GM21447 (cell line): ENCODE measurements around the gene CRELD2.
A peak's percentile ranks its signal among the peaks of the same experiment; 100 is the strongest.

ENCODE experiments used
- ATAC-seq: cut with Tn5 transposase; IDR thresholded peaks from one replicate; pipeline ENCODE4 v1.9.1; 2021; ENCODE audit not compliant: unreplicated experiment

The CRELD2 gene

GRCh38 chr22:49928555-49929210 is 10.2 kb downstream of the CRELD2 start:
- ATAC-seq, result no peak

DNA sequence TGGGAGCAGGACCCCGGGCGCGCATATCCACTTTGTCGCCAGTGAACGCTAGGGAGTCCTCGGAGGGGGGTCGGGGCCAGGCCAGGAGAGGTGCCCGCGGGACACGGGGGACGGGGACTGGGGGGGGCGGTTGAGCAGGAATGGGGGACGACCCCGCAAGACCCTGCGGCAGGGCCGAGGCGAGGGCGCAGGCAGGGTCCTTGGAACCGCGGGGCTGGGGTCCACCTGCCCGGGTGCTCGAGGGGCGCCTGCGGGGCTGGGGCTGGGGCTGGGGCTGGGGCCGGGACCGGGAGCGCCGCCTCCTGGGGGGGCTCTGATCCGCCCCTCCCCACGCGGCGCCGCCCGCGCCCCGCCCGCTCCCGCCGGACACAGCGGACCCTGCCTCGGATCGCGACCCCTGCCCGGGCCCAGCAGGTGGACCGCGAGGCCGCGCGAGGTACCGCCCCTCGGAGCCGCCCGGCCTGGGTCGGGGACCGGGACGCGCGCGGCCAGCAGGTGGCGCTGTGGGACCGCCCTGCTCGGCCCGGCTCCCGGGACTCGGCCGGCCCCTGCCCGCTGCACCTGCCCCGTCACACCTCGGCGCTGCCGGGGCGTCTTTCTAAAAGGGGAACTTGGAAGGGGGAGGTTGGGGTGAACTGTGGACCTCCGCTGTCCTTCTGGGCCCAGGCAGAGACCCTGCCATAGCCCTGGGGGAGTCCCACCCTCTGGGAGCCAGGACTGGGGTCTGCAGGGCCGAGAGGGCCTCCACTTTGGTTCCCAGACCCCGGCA is 11.0 kb downstream of the CRELD2 start:
- ATAC-seq, result no peak

- no peak for ATAC-seq
These were observed 11.7 kb downstream of the CRELD2 start for GRCh38 chr22:49929994-49930575.

DNA sequence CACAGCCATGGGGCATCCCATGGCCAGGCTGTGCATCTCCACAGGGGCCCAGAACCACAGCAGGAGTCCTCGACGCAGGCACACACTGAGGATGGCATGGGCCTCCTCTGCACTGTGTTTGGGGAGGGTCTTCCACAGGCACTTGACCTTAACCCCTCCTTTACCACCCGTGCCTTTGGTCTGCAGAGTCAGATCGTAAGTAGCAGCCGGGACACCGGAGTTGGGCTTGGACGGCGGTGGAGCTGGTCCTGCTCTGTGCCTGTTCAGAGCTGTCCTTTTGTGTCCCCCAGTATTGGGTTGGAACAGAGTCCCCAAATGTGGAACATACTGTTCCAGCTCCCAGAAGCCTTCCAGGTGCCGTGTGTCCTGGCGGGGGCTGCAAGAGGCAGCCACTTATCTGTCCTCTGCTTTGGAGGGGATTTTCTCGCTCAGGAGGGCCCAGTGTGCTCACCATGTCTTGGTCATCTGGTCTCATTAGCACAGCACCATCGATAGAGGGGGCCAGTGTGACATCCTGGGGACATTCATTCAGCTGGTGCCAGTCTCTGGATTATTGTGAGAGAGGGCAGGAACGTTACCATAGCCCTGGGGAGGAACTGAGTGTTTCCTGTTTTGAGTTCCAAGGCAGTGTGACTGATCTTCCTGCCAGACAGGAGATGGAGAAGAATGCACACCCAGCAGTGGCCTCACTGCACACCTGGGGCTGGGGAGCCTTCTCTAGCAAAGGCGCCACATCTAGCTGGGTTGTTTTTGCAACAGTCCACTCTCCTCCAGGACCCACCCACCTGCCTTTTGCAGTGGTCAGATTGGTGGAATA is 12.4 kb downstream of the CRELD2 start:
- ATAC-seq, result peak; percentile 49

GRCh38 chr22:49933236-49934159 is 15.1 kb downstream of the CRELD2 start:
- no peak for ATAC-seq

DNA sequence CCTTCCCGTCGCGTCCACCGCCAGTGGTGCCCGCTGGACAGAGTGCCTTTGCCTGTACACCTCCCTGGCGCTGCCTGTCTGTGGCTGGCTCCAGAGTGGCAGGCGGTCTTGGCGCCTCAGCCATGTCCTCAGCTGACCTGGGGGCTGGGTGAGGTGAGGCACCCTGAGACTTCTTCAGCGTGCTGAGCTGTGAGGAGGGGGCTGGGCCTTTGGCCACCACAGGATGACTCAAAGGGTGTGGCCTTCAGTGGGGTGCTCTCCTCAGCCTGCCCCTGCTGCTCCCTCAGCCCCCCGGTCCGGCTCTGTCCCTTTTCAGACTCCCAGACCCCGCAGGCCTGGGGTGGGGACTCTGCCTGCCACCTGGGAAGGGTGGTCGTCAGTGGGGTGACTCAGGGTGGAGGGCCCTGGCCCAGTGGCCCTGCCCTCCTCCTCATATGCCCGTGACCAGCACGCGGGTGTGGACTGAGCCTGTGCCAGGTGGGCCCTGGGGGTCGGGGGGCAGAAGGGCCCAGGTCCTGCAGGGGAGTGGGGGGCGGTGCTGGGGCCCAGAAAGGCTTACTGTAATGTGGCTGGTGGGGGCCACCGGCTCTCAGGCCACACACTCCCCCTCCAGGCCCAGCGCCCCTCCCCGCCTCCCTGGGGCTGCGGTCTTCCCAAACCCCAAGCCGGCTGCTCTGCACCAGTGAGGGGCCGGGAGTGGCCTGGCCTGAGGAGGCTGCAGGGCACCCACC is 15.9 kb downstream of the CRELD2 start:
- no peak for ATAC-seq

- no peak for ATAC-seq
These were observed 16.6 kb downstream of the CRELD2 start for GRCh38 chr22:49934891-49935557.

DNA sequence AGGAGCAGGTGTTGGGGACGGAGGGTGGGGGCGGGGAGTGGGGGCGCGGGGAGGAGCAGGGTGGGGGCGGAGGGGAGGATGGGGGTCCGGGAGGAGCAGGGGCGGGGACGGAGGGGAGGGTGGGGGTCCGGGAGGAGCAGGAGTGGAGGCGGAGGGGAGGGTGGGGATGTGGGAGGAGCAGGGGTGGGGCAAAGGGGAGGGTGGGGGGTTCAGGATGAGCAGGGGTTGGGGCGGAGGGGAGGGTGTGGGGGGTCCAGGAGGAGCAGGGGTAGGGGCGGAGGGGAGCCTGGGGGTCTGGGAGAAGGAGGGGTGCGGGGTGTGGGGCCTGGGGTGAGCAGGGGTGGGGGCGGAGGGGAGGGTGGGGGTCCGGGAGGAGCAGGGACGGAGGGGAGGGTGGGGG is 17.1 kb downstream of the CRELD2 start:
- no peak for ATAC-seq

GRCh38 chr22:49936018-49936972 is 17.9 kb downstream of the CRELD2 start:
- peak; percentile 52 for ATAC-seq

- ATAC-seq, result no peak
These were observed 18.7 kb downstream of the CRELD2 start for GRCh38 chr22:49936973-49937757.

DNA sequence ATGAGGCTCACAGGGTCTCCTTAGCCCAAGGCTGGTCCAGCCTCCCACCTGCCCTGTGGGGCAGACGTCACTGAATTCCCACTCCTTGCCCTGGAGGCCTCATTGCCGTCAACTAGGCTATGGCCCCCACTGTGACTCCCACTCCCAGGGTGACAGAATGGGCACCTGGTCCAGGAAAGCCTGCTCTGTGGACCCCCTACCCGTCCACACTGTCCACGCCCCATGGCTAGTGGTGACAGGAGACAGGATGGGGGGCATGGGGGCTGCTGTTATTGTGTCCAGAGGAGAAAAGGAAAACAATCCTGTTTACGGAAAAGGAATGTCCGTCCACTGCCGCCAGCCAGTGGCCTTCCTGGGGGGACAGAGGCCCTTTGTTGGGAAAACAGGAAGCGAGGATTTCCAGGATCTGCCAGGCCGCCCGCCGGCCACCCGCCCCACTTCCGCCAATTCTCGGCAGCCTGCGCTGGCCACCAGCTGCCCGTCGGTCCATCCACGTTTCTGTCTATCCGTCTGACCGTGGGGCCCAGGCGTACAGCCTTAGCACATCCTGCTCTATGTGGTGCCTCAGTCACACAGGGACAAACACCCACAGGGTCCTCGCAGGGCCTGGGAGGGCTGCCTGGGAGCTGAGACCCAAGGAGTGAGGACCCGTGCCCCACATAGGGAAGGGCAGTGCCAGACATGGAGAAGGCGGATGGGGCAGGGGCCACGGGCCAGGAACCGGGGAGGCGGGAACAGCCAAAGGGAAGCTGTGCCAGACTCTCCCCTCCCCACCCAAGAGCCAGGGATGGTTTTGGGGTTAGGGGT is 19.5 kb downstream of the CRELD2 start:
- no peak for ATAC-seq

GRCh38 chr22:49938565-49939136 is 20.2 kb downstream of the CRELD2 start:
- no peak for ATAC-seq

DNA sequence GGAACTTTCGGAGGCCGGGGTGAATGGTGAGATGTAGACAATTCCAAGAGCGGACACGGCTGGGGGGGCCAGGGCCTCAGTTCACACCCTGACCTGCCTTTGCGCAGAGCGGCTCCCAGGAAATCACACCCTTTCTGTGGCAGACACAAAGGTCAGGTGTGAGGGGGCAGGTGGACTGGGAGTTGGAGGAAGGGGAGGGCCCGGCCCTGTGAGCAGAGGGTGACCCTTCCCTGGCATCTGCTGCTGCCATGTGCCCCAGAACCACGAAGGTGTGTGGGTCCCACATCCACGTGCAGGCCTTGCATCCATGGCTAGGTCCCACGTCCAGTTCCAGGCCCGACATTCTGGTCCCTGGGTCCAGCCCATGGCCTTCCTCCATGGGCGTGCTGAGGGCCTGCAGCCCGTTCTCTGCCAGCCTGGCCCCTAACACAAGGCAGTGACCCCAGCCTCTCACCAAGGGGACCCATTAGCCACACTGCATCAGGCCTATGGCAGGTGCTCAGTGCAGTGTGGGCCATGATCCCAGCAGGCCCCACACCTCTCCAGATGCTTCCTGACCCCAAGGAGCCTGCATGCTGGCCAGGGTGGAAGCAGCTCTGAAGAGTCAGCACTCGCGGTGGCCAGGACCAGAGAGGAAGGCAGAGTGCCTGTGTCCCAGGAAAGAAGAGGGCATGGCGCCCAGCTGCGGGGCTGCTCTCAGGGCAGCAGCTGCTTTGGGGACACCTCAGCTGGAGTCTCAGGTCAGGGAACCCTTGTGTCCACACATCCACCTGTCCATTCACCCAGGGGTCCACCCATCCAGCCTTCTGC is 23.3 kb downstream of the CRELD2 start:
- ATAC-seq, result no peak

GRCh38 chr22:49942565-49943404 is 24.4 kb downstream of the CRELD2 start:
- no peak for ATAC-seq
